H1 (cell line): Measurements from ENCODE around the gene DCBLD2. TPM values are rescaled to one million over a fixed set of nuclear protein-coding genes. Genes with fewer than 3 reads are reported as not detected.

Source experiments
- CTCF ChIA-PET: fragments of 300-600 bp; sonication (Branson Sonifier 250); formaldehyde crosslinking; loops from one replicate; lab custom pipeline; 2021; ENCODE audit not compliant: partially characterized antibody; lab: Charles Lee
- POLR2A ChIA-PET: fragments of 300-600 bp; sonication (Branson Sonifier 250); formaldehyde crosslinking; loops from one replicate; lab custom pipeline; 2021; ENCODE audit warnings: inconsistent platforms; ENCODE audit not compliant: partially characterized antibody; lab: Charles Lee
- DNase-seq, 2 experiments: peaks; one replicate each; pipeline versions ENCODE4 v3.0.0 to v3.0.0-alpha.2; 2010 to 2022; ENCODE audit warnings: low spot score in 2 of 2, low read depth in 1 of 2, mixed read lengths in 1 of 2
- FAIRE-seq: peaks from 2 replicates; lab custom pipeline; 2011; peaks lifted over from hg19 to GRCh38; lab: Jason Lieb, UNC
- H2AFZ ChIP-seq: 2 replicates; pipeline ENCODE4 v1.8.1; 2012; ENCODE audit warnings: low read length, inconsistent platforms
- H2AK5ac ChIP-seq: 2 replicates; pipeline ENCODE4 v1.6.1; 2013; ENCODE audit warnings: low read depth, low read length
- H2BK120ac ChIP-seq: replicated peaks from 2 replicates; pipeline ENCODE3; 2013; ENCODE audit warnings: low read depth, low read length, inconsistent platforms
- H2BK12ac ChIP-seq: 2 replicates; pipeline ENCODE4 v1.6.1; 2013; ENCODE audit warnings: low read depth, low read length
- H2BK15ac ChIP-seq: 2 replicates; pipeline ENCODE4 v1.6.1; 2013; ENCODE audit warnings: low read length
- H2BK20ac ChIP-seq: 2 replicates; pipeline ENCODE4 v1.6.1; 2013; ENCODE audit warnings: low read length
- H2BK5ac ChIP-seq: 2 replicates; pipeline ENCODE4 v1.6.1; 2013; ENCODE audit warnings: low read depth, low read length
- H3K14ac ChIP-seq: 2 replicates; pipeline ENCODE4 v1.6.1; 2013; ENCODE audit warnings: inconsistent platforms; ENCODE audit not compliant: insufficient read length
- H3K18ac ChIP-seq: 2 replicates; pipeline ENCODE4 v1.6.1; 2013; ENCODE audit warnings: low read length; ENCODE audit errors: extremely low read depth
- H3K23ac ChIP-seq: 2 replicates; pipeline ENCODE4 v1.6.1; 2013; ENCODE audit warnings: inconsistent platforms; ENCODE audit not compliant: insufficient read length
- H3K23me2 ChIP-seq: 2 replicates; pipeline ENCODE4 v1.6.1; 2013; ENCODE audit warnings: low read depth, low read length
- H3K27ac ChIP-seq: 2 replicates; pipeline ENCODE4 v1.6.1; 2011; ENCODE audit warnings: low read depth, low read length, inconsistent platforms
- H3K27me3 ChIP-seq, 4 experiments: replicated peaks in 1 of 4; 1 replicate in 1 of 4; 2 replicates in 3 of 4; pipeline versions ENCODE4 v1.6.1 to v1.8.1; 2011 to 2013; ENCODE audit warnings: low read length in 3 of 4, mild to moderate bottlenecking in 3 of 4, inconsistent platforms in 2 of 4, mixed read lengths in 2 of 4, moderate library complexity in 1 of 4; ENCODE audit not compliant: control insufficient read depth in 3 of 4, insufficient read depth in 3 of 4; ENCODE audit errors: extremely low read depth in 1 of 4
- H3K36me3 ChIP-seq, 4 experiments: 2 replicates each; pipeline versions ENCODE4 v1.6.1 to v1.8.1; 2011 to 2013; ENCODE audit warnings: mild to moderate bottlenecking in 4 of 4, low read length in 3 of 4, moderate library complexity in 2 of 4, control low read depth in 1 of 4, inconsistent platforms in 1 of 4; ENCODE audit not compliant: insufficient read depth in 4 of 4, control insufficient read depth in 2 of 4
- H3K4ac ChIP-seq: replicated peaks from 2 replicates; pipeline ENCODE3; 2013; ENCODE audit warnings: low read length, low read depth, mixed read lengths, inconsistent platforms; ENCODE audit not compliant: insufficient read length
- H3K4me1 ChIP-seq, 4 experiments: replicated peaks in 1 of 4; 1 replicate in 1 of 4; 2 replicates in 3 of 4; pipeline versions ENCODE4 v1.6.1 to v1.8.1; 2011 to 2013; ENCODE audit warnings: low read length in 3 of 4, inconsistent platforms in 2 of 4, mixed read lengths in 1 of 4; ENCODE audit not compliant: insufficient read depth in 4 of 4, control insufficient read depth in 3 of 4
- H3K4me2 ChIP-seq, 2 experiments: 2 replicates each; pipeline versions ENCODE4 v1.6.1 to v1.8.1; 2011 to 2013; ENCODE audit warnings: low read depth in 2 of 2, low read length in 2 of 2, control low read depth in 1 of 2, inconsistent platforms in 1 of 2, mild to moderate bottlenecking in 1 of 2; ENCODE audit not compliant: insufficient read depth in 1 of 2
- H3K4me3 ChIP-seq, 4 experiments: fragments of 200-600, 300-600 bp in 1 of 4; sonication (generic), shearing (Covaris generic), sonication (Bioruptor Twin) in 1 of 4; 2 replicates each; pipeline versions ENCODE4 v1.5.1 to v1.8.1; 2011 to 2016; ENCODE audit warnings: low read length in 4 of 4, low read depth in 3 of 4, control low read depth in 2 of 4, inconsistent platforms in 2 of 4, mild to moderate bottlenecking in 2 of 4, mixed read lengths in 1 of 4, moderate library complexity in 1 of 4; ENCODE audit not compliant: insufficient read depth in 2 of 4; ENCODE audit errors: extremely low read depth in 1 of 4
- H3K56ac ChIP-seq: replicated peaks from 2 replicates; pipeline ENCODE3; 2013; ENCODE audit warnings: low read depth, mild to moderate bottlenecking, mixed read lengths, low read length, inconsistent platforms; ENCODE audit not compliant: insufficient read length
- H3K79me1 ChIP-seq: 2 replicates; pipeline ENCODE4 v1.6.1; 2013; ENCODE audit warnings: low read depth, low read length, control low read depth
- H3K79me2 ChIP-seq, 2 experiments: 2 replicates each; pipeline versions ENCODE4 v1.6.1 to v1.8.1; 2012 to 2013; ENCODE audit warnings: low read length in 2 of 2, mild to moderate bottlenecking in 2 of 2, inconsistent platforms in 1 of 2; ENCODE audit not compliant: insufficient read depth in 2 of 2, control insufficient read depth in 1 of 2
- H3K9ac ChIP-seq, 4 experiments: replicated peaks in 1 of 4; 1 replicate in 1 of 4; 2 replicates in 3 of 4; pipeline versions ENCODE4 v1.6.1 to v1.8.1; 2011 to 2013; ENCODE audit warnings: low read depth in 3 of 4, low read length in 3 of 4, control low read depth in 2 of 4, mild to moderate bottlenecking in 2 of 4, moderate library complexity in 2 of 4, inconsistent platforms in 1 of 4; ENCODE audit errors: extremely low read depth in 1 of 4
- H3K9me3 ChIP-seq, 2 experiments: 2 replicates each; pipeline versions ENCODE4 v1.6.1 to v1.8.1; 2012 to 2013; ENCODE audit warnings: mild to moderate bottlenecking in 2 of 2, moderate library complexity in 2 of 2, control low read depth in 1 of 2, inconsistent platforms in 1 of 2, low read depth in 1 of 2, low read length in 1 of 2, mixed read lengths in 1 of 2; ENCODE audit not compliant: insufficient read depth in 2 of 2
- H4K20me1 ChIP-seq, 2 experiments: replicated peaks in 1 of 2; 2 replicates each; pipeline versions ENCODE3 to v1.8.1; 2011 to 2013; ENCODE audit warnings: inconsistent platforms in 2 of 2, low read length in 2 of 2, mild to moderate bottlenecking in 1 of 2; ENCODE audit not compliant: insufficient read depth in 2 of 2, control insufficient read depth in 1 of 2
- H4K5ac ChIP-seq: 2 replicates; pipeline ENCODE4 v1.6.1; 2013; ENCODE audit warnings: low read length, low read depth, mixed read lengths, inconsistent platforms; ENCODE audit not compliant: insufficient read length
- H4K8ac ChIP-seq: 2 replicates; pipeline ENCODE4 v1.8.0; 2013; ENCODE audit warnings: mild to moderate bottlenecking, moderate library complexity, low read length, inconsistent platforms; ENCODE audit not compliant: insufficient read depth; ENCODE audit errors: extremely low read depth
- H4K91ac ChIP-seq: replicated peaks from 2 replicates; pipeline ENCODE3; 2013; ENCODE audit warnings: low read length, mixed read lengths, inconsistent platforms; ENCODE audit not compliant: insufficient read length
- ASH2L ChIP-seq: fragments of 200-600, 300-600 bp; sonication (generic); IDR thresholded peaks from one replicate; pipeline ENCODE4 v1.7.1; 2017; ENCODE audit warnings: low read length
- CHD1 ChIP-seq: IDR thresholded peaks from 2 replicates; pipeline ENCODE4 v1.6.1; 2012; ENCODE audit warnings: low read depth, low read length, improper control_type of control experiment
- CTCF ChIP-seq, 3 experiments: IDR thresholded peaks; 1 replicate in 2 of 3; 2 replicates in 1 of 3; pipeline versions ENCODE4 v1.5.1 to v1.6.1; 2011; ENCODE audit warnings: low read length in 3 of 3, mild to moderate bottlenecking in 3 of 3, inconsistent platforms in 2 of 3, low read depth in 1 of 3, moderate library complexity in 1 of 3; ENCODE audit not compliant: insufficient read depth in 1 of 3; ENCODE audit errors: control extremely low read depth in 1 of 3
- FOSL1 ChIP-seq: IDR thresholded peaks from 2 replicates; pipeline ENCODE4 v1.6.1; 2011; ENCODE audit warnings: mild to moderate bottlenecking, low read depth, low read length, moderate library complexity; ENCODE audit not compliant: insufficient read depth
- GTF2F1 ChIP-seq: IDR thresholded peaks from 2 replicates; pipeline ENCODE4 v1.6.1; 2012; ENCODE audit warnings: low read depth, low read length, improper control_type of control experiment, borderline replicate concordance
- POU5F1 ChIP-seq: IDR thresholded peaks from 2 replicates; pipeline ENCODE4 v1.6.1; 2011; ENCODE audit warnings: low read depth, mild to moderate bottlenecking, low read length, moderate library complexity
- RAD21 ChIP-seq, 2 experiments: IDR thresholded peaks in 1 of 2; conservative IDR thresholded peaks in 1 of 2; 2 replicates each; pipeline ENCODE4 v1.6.1; 2011; ENCODE audit warnings: low read depth in 2 of 2, low read length in 2 of 2, improper control_type of control experiment in 1 of 2, inconsistent platforms in 1 of 2, mild to moderate bottlenecking in 1 of 2, moderate library complexity in 1 of 2
- SIRT6 ChIP-seq: IDR thresholded peaks from one replicate; pipeline ENCODE4 v1.7.1; 2012; ENCODE audit warnings: low read length, inconsistent platforms
- WGBS, 2 experiments: shearing (Covaris generic) in 1 of 2; methylation state at CpG; one replicate each; pipeline versions ENCODE4 v1.1.6 to v1.1.7; 2013 to 2015; ENCODE audit warnings: low lambda C conversion rate in 2 of 2, mixed read lengths in 2 of 2, inconsistent platforms in 1 of 2, low coverage in 1 of 2, missing lambda C conversion rate in 1 of 2; ENCODE audit not compliant: insufficient replicate concordance in 2 of 2, insufficient coverage in 1 of 2, insufficient read length in 1 of 2; ENCODE audit errors: extremely low coverage in 1 of 2, missing lambda C conversion rate in 1 of 2; 5-methylcytosine and 5-hydroxymethylcytosine counted together
- polyA plus RNA-seq, 7 experiments: library from polyadenylated mRNA; depleted of rRNA in 3 of 7; stranded (reverse) in 5 of 7; unstranded in 2 of 7; fragments of >200 nt in 5 of 7; fragments of 200-250 nt in 2 of 7; gene quantifications; 1 replicate in 5 of 7; 2 replicates in 1 of 7; 4 replicates in 1 of 7; pipeline versions ENCODE4 v1.2.1 to v1.2.3, GENCODE V29; 2011 to 2013; ENCODE audit warnings: missing spikeins in 2 of 7, mixed read lengths in 2 of 7
- total RNA-seq: library from RNA; stranded (reverse); fragmentation: NEBNext Ultra II Directional; extraction: Animal tissue kit (Norgen Biotek cat#: 25700); gene quantifications from 2 replicates; pipeline ENCODE4 v1.2.1, GENCODE V29; 2021
- TF ChIP-seq, protein P1 (sequence below): IDR thresholded peaks from 2 replicates; pipeline ENCODE4 v1.6.1; 2012; ENCODE audit warnings: inconsistent platforms

Gene DCBLD2
- total and polyA plus RNA-seq, 2 of the 8 experiments (the other 6 are each of a cell fraction or from before 2014, with no cell fraction given): 19.6 to 63.8 TPM

- Histone ChIP-seq H3K23ac (no peak overlapping the region), H2BK120ac (no peak overlapping the region), H3K23me2 (no peaks in the 10 kb centered on the region), H4K8ac (no peak overlapping the region)
- POLR2A ChIA-PET: no interaction called here
- TF ChIP-seq RAD21 (IDR thresholded peaks at IDR 0.05 in 1 of 2, conservative IDR thresholded peaks at IDR 0.05 in 1 of 2; ENCODE audit: low read depth in 2 of 2, low read length in 2 of 2) (peak; percentile 41 to 45; a peak in 3 of 4 replicates), CHD1 (no peak), FOSL1 (no peak), GTF2F1 (no peak), POU5F1 (no peak), CTCF (IDR thresholded peaks at IDR 0.05; ENCODE audit: control extremely low read depth in 1 of 3, insufficient read depth in 1 of 3, low read depth in 1 of 3, low read length in 3 of 3) (peak; percentile 36 to 57 (median 40); a peak in 3 of 4 replicates), ASH2L (no peak), SIRT6 (no peak)
- TF ChIP-seq, protein P1, sequence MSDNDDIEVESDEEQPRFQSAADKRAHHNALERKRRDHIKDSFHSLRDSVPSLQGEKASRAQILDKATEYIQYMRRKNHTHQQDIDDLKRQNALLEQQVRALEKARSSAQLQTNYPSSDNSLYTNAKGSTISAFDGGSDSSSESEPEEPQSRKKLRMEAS: no peak
- TF ChIP-seq, all 59 proteins: peak for 2
- Histone ChIP-seq H3K27ac (no peak overlapping the region), H3K27me3 (no peaks in the 10 kb centered on the region), H4K5ac (no peak overlapping the region), H3K4me1 (no peaks in the 10 kb centered on the region), H2BK15ac (no peak overlapping the region), H2BK5ac (no peak overlapping the region), H3K18ac (no peak overlapping the region), H3K79me1 (no peaks in the 10 kb centered on the region), H3K9me3 (no peaks in the 10 kb centered on the region), H3K4ac (no peak overlapping the region), H3K79me2 (no peaks in the 10 kb centered on the region), H3K36me3 (peaks cover 5 to 37% (median 12%) of the 10 kb centered on the region in 4 experiments), H3K56ac (no peak overlapping the region), H2AFZ (no peak overlapping the region), H3K4me2 (no peak overlapping the region), H3K9ac (no peak overlapping the region), H3K14ac (no peak overlapping the region), H4K20me1 (peaks cover 0 to 1% of the 10 kb centered on the region in 2 experiments), H2AK5ac (no peak overlapping the region), H4K91ac (no peak overlapping the region), H2BK20ac (no peak overlapping the region), H2BK12ac (no peak overlapping the region), H3K4me3 (no peak overlapping the region)
- DNase-seq (peak in 1 of 2 experiments; percentile 56), FAIRE-seq (peak; percentile 50)
- CTCF ChIA-PET: interaction anchor here (0.6 to 2.3 kb wide), 16 partner anchors 13 to 204 kb away, joined by 3 to 8 read pairs (median 3); no protein-coding TSS in a partner anchor
- 91% methylated on average over 7 of the region's 7 CpGs; no CpG with 5 or more reads in 1 of the 2 experiments for WGBS, 2 experiments
Observed at GRCh38 chr3:98801043-98801747, 100.3 kb downstream of the DCBLD2 start.
